HS-5 (cell line): ENCODE data around the gene FAM241B.

Experiments
- DNase-seq: peaks from one replicate; pipeline ENCODE4 v3.0.0-alpha.2; 2012; ENCODE audit warnings: low read depth

FAM241B gene

DNA sequence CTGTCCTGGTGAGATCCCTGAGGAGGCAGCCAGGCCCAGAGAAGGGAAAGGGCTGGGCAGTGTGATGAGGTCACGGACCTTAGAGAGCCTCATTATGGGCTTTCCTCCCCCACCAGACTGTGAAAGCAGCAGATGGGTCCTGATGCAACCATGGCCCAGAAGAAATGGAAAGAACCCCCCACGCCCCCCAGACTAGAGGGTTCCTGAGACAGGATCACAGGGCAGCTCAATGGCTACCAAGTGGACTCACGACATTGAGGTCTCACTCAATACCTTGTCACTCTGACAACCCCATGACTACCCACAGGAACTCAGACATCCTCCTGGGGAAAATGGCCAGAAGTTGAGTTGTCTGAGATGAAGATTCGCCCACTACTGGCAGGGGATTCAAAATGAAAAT lies 36.7 kb downstream of the FAM241B start:
- no peak for DNase-seq

DNA sequence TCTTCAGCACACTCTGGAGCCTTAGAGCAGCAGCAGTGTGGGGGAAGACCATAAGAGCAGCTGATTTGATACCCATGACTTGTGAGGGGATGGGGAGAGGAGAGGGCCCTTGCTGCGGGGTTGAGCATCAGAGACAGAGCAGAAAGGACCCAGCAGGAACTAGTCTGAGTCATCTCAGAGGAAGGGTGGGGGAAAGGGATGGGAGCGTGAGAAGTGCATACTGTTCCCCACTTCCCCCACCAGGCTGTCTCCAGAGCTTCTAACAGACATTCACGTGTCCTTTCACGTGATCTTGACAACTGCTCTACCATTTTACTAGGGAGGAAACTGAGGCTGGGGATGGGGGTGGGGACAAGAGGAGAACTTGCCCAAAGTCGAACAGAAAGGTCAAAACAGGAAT lies 38.7 kb downstream of the FAM241B start:
- DNase-seq = no peak

DNA sequence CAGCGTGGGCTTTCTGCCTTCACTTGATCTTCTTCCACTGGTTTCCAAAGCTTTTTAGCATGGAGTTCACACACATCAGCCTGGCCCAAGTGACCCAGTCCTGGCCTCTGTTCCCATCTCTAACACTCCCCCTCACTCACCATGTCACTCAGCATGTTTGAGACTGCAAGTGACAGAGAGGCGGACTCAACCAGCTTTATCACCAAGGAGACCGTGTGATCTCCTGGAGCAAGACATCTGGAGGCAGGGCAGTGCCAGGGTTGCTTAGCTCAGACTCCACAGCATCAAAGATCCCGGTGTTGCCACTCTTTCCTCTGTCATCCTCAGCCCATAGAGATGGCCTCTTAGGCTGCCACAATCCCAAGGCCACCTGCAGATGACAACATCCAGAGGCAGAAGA lies 39.4 kb downstream of the FAM241B start:
- no peak for DNase-seq

DNA sequence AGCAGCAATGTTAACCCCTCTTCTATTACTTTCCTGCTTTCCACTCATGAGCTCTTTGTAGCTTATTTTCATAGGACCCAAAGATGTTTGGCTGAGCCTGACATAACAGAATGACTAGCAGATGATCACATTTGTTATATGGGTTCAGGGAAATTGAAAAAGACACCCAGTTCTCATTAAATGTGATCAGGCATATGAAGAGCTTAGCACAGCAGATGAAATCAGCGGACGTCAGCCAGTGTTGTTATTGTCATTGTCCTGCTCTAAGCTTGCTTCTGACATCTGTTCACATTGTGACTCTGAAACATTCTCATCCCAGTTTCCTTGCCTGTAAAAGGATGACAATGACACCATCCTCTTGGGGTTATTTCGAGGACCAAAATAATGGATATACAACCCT lies 43.5 kb downstream of the FAM241B start:
- DNase-seq = no peak

DNA sequence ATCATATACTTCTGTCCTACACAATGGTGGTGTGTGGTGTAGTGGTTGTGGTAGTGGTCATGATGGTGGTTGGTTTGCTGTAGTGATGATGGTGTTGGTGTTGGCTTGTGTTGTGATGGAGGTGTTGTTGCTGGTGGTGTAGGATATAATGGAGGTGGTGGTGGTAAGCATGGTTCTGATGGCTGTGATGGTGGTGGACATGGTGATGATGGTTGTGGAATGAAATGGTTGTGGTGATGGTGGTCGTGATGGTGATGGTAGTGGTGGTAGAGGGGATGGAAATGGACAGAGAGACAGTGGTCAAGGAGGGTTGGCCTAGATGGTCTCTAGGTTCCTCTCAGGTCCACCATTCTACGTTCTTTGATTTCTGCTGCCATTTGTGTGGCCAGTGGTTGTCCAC lies 44.7 kb downstream of the FAM241B start:
- DNase-seq = no peak

DNA sequence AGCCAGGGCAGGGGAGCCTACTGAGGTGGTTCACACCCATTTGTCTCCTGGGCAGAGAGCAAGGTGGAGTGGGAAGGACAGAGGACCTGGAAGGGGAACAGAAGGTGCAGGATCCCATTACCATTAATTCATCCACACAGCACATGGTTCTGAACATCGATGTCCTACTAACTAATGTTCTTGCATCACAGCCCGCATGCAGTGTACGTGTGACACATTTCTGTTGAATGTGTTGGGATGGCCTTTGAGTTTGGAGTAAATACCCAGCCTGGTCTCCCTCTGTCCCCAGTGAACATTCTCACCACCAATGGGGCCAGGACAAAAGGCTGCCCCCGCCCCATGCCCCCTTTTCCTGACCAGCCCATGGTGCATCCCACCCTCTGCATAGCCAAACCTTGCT lies 46.3 kb downstream of the FAM241B start:
- DNase-seq = no peak

DNA sequence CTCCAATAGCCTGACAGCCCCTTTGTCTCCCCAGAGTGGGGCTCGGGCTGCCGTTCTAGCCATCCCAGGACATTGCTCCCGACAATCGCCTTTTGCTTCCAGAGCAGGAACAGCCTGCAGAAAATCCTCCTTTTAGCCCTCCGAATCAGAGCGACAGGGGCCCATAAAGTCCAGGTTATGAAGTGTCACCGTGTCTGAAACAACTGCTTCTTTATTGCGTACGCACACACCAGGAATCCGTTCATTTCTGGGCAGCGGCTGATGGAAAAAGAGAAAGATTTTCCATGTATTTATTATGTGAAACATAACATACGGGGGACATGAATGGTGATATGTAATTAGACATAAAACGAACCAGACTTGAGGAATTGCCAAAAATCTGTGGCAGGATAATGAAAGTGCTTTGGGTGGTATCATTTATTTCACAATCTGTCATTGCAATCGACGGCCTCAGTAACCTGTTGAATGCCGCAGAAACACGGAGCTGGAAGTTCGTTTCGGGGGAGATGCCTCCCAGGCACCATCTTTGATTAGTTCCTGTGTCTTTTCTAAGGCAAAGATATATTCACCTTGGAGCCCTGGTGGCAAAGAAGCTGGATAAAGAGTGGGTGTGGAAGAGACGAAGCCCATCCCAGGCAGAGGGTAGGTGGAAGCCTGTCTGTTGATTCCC lies 48.1 kb downstream of the FAM241B start:
- DNase-seq = no peak

DNA sequence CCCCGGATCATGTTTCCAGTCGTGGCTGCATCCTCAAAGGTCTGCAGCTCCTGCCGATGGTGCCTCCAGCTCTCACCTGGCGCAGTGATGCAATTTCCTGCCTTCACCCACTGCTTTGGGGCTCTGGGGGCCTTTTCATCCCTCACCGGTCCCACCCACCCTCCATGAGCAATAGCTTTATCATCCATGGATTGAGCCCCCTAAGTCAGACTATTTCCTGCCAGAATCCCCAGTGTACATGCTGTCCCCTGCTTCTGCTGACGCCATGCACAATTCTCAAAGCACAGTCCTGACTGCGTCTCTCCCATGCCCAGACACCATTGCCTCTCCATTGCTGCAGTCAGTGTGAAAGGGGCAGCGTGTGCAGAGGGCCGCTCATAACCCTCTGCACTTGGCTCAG lies 49.7 kb downstream of the FAM241B start:
- no peak for DNase-seq

DNA sequence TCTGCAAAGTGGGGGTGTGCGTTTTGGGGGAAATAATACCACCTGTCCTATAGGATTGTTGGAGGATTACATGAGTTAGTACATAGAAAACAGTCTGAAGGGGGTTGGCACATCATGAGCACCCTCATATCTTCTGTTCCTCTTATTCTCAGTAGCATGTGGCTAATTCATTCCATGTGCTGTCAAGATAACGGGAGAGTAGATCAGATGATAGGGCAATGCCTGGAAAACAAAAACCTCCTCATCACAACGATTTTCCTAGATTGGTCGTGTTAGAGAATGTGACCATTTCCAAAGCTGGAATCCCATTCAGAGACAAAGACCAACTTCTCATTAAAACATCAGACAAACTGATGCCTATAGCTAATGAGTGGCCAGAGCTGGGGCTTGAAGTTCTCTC lies 50.6 kb downstream of the FAM241B start:
- no peak for DNase-seq

DNA sequence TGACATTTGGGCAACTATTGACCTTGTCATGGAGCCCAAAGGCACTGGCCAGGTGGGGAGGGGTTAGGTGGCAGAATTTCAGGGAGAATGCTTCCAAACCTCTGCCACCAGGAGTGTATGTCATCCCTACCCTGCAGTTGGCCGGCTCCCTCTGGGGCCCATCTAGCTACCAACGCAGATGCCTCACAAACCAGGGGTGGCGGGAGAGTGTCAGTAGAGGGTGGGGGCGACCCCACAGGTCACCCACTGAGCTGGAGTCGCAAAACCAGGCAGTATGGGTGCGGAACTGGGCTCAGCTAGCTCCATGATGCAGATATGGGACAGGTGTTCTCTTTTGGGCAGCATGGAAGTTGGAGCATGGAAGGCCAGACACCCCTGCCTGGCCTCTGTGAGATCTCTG lies 51.4 kb downstream of the FAM241B start:
- DNase-seq = no peak

DNA sequence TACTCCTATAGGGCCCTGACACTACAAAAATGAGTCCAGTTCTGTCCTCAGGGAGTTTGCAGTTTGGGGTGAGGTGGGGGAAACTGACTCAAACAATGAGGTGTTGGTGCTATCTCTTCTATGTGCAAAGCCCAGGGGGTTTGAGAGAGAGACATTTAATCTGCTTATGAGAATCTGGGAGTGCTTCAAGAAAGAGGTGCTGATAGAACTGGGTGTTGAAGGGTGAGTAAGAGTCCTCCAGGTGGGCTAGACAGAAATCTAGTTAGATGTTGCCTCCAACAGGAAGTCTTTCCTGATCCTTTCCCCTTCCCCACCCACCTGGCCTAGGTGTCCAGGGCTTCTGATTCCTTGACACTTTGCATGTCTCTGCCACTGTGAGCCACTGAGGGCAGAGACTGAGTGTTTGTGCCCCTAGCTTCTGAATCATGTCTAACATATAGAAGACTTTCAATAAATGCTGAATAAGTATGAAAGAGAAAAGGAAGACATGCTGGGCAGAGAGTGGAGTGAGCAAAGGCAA lies 53.0 kb downstream of the FAM241B start:
- no peak for DNase-seq
